RPMI7951 (cell line): ENCODE results near the gene TULP1. TPM values are rescaled to one million over a fixed set of nuclear protein-coding genes. Genes with fewer than 3 reads are reported as not detected.
A peak's percentile ranks its signal among the peaks of the same experiment; 100 is the strongest.

Experiments used
- DNase-seq: peaks from one replicate; pipeline ENCODE4 v3.0.0-alpha.2; 2012; ENCODE audit warnings: low read depth
- total RNA-seq: library from RNA; depleted of rRNA; stranded (reverse); fragments of >200 nt; shearing (Covaris generic); gene quantifications from 2 replicates; pipeline ENCODE4 v1.2.3, GENCODE V29; 2014; rRNA removed

Gene TULP1
- total RNA-seq, 1 experiment from 2014 or later = not detected

- no peak for DNase-seq
These were observed 47.0 kb downstream of the TULP1 start for GRCh38 chr6:35465646-35466045.

- no peak for DNase-seq
These were observed 49.4 kb downstream of the TULP1 start for GRCh38 chr6:35463292-35463691.

- no peak for DNase-seq
These were observed 51.4 kb downstream of the TULP1 start for GRCh38 chr6:35461270-35461669.

- no peak for DNase-seq
These were observed 54.8 kb downstream of the TULP1 start for GRCh38 chr6:35457907-35458306.

GRCh38 chr6:35454391-35455110 is 58.1 kb downstream of the TULP1 start:
- no peak for DNase-seq

GRCh38 chr6:35453236-35453635 is 59.5 kb downstream of the TULP1 start:
- DNase-seq = no peak

- peak; percentile 86 for DNase-seq
These were observed 60.3 kb downstream of the TULP1 start, which contains the start of gene FANCE for GRCh38 chr6:35452183-35453090. TSS of gene FANCE (plus strand) at chr6:35452338. CDS start at chr6:35452546, 208 bp downstream.

- no peak for DNase-seq
These were observed 61.1 kb downstream of the TULP1 start for GRCh38 chr6:35451354-35452182.

- peak; percentile 72 for DNase-seq
These were observed 63.3 kb downstream of the TULP1 start for GRCh38 chr6:35449287-35449881.

GRCh38 chr6:35448191-35448590 is 64.5 kb downstream of the TULP1 start:
- peak; percentile 64 for DNase-seq

Other genes with a start within 250 kb of the TULP1 start
- gene DEF6, start 215.1 kb downstream of the TULP1 start, total RNA-seq = 0.72 and 1.4 TPM in 2 replicates
- 9.0 and 11.1 TPM in 2 replicates for gene PPARD, start 170.3 kb downstream of the TULP1 start, total RNA-seq
- 6.0 and 7.0 TPM in 2 replicates for gene FANCE, start 60.6 kb downstream of the TULP1 start, total RNA-seq
- 1,385 and 1,626 TPM in 2 replicates for gene RPL10A, start 44.5 kb downstream of the TULP1 start, total RNA-seq
- 5.6 and 6.1 TPM in 2 replicates for gene TEAD3, start 15.8 kb downstream of the TULP1 start, total RNA-seq
- under 0.01 and 0.10 TPM in 2 replicates for gene FKBP5, start 176.0 kb upstream of the TULP1 start, total RNA-seq
- not detected in 2 replicates for gene ARMC12, start 224.1 kb upstream of the TULP1 start, total RNA-seq